HepG2 (cell line): Measurements from ENCODE around the gene ATG16L1. TPM values are rescaled to one million over a fixed set of nuclear protein-coding genes. Genes with fewer than 3 reads are reported as not detected.

ENCODE experiments used
- AHR ChIP-seq: IDR thresholded peaks from 2 replicates; pipeline ENCODE4 v1.6.1; 2018; ENCODE audit warnings: missing genetic modification reagents, missing compliant biosample characterization
- E2F2 ChIP-seq: sonication (generic); formaldehyde crosslinking; IDR thresholded peaks from 2 replicates; pipeline ENCODE4 v1.4.0; 2020; ENCODE audit warnings: missing genetic modification reagents, borderline replicate concordance
- EHMT2 ChIP-seq: fragments of 200-600 bp; sonication (generic); IDR thresholded peaks from 2 replicates; pipeline ENCODE4 v1.7.0; 2017; ENCODE audit warnings: antibody characterized with exemption, low read depth, low read length, borderline replicate concordance
- ELF1 ChIP-seq: sonication (generic); formaldehyde crosslinking; IDR thresholded peaks from 2 replicates; pipeline ENCODE4 v1.4.0; 2020; ENCODE audit warnings: missing genetic modification reagents
- FOSL2 ChIP-seq: sonication (generic); formaldehyde crosslinking; IDR thresholded peaks from 2 replicates; pipeline ENCODE4 v1.4.0; 2020; ENCODE audit warnings: missing genetic modification reagents
- FUBP1 ChIP-seq: sonication (generic); formaldehyde crosslinking; IDR thresholded peaks from 2 replicates; pipeline ENCODE4 v1.5.1; 2020; ENCODE audit warnings: missing genetic modification reagents, mild to moderate bottlenecking, borderline replicate concordance
- GABPA ChIP-seq, 2 experiments: IDR thresholded peaks; 2 replicates each; pipeline ENCODE4 v1.6.1; 2011 to 2016; ENCODE audit warnings: low read depth in 2 of 2, low read length in 1 of 2, missing biosample characterization in 1 of 2, missing genetic modification characterization in 1 of 2
- HNF4A ChIP-seq: sonication (generic); formaldehyde crosslinking; IDR thresholded peaks from 2 replicates; pipeline ENCODE4 v1.4.0; 2020; ENCODE audit warnings: missing genetic modification reagents
- KAT7 ChIP-seq: IDR thresholded peaks from 2 replicates; pipeline ENCODE4 v1.6.1; 2018; ENCODE audit warnings: borderline replicate concordance, missing compliant biosample characterization
- MIER3 ChIP-seq: IDR thresholded peaks from 2 replicates; pipeline ENCODE4 v1.6.1; 2016; ENCODE audit warnings: missing compliant biosample characterization, borderline replicate concordance
- NFKBIZ ChIP-seq: IDR thresholded peaks from 2 replicates; pipeline ENCODE4 v1.6.1; 2018; ENCODE audit warnings: missing genetic modification reagents, missing compliant biosample characterization
- RXRB ChIP-seq: IDR thresholded peaks from 2 replicates; pipeline ENCODE4 v1.6.1; 2016; ENCODE audit warnings: borderline replicate concordance, missing genetic modification reagents, missing compliant biosample characterization
- SIN3A ChIP-seq: IDR thresholded peaks from 2 replicates; pipeline ENCODE4 v1.6.1; 2011; ENCODE audit warnings: low read depth, mild to moderate bottlenecking, control low read depth, low read length, borderline replicate concordance
- SIN3B ChIP-seq: fragments of 150-350 bp; IDR thresholded peaks from 2 replicates; pipeline ENCODE4 v1.6.1; 2014; ENCODE audit warnings: low read length
- ZKSCAN1 ChIP-seq: fragments of 150-350 bp; IDR thresholded peaks from 2 replicates; pipeline ENCODE4 v1.6.1; 2014; ENCODE audit warnings: low read length
- ZNF121 ChIP-seq: sonication (generic); formaldehyde crosslinking; IDR thresholded peaks from 2 replicates; pipeline ENCODE4 v1.5.0; 2020; ENCODE audit warnings: mild to moderate bottlenecking, missing genetic modification reagents
- ZNF275 ChIP-seq: sonication (generic); formaldehyde crosslinking; IDR thresholded peaks from 2 replicates; pipeline ENCODE4 v1.8.0; 2022; ENCODE audit warnings: missing genetic modification reagents, mild to moderate bottlenecking, inconsistent platforms, borderline replicate concordance
- ZNF367 ChIP-seq: sonication (generic); formaldehyde crosslinking; IDR thresholded peaks from 2 replicates; pipeline ENCODE4 v1.4.0; 2020; ENCODE audit warnings: missing genetic modification reagents, borderline replicate concordance
- polyA plus RNA-seq, 8 experiments: library from polyadenylated mRNA; depleted of rRNA in 3 of 8; stranded (reverse) in 7 of 8; unstranded in 1 of 8; fragments of >200 nt; fragmentation: Illumina TruSeq in 4 of 8; extraction: Trizol in 4 of 8; gene quantifications; 2 replicates each; pipeline versions ENCODE4 v1.2.1 to v1.2.3, GENCODE V29; 2011 to 2016; ENCODE audit warnings: low read depth in 4 of 8, missing spikeins in 1 of 8, mixed read lengths in 1 of 8; ENCODE audit not compliant: insufficient read depth in 1 of 8
- total RNA-seq, 5 experiments: library from RNA; depleted of rRNA; stranded (reverse); fragments of >200 nt; fragmentation: Illumina TruSeq; extraction: Trizol; gene quantifications; 2 replicates each; pipeline ENCODE4 v1.2.3, GENCODE V29; 2016; ENCODE audit warnings: low read depth in 1 of 5
- TF ChIP-seq, protein P1 (sequence below): IDR thresholded peaks from 2 replicates; pipeline ENCODE4 v1.6.1; 2012; ENCODE audit warnings: inconsistent platforms
- TF ChIP-seq, protein P2 (sequence below): sonication (generic); formaldehyde crosslinking; IDR thresholded peaks from 2 replicates; pipeline ENCODE4 v1.4.0; 2020; ENCODE audit warnings: mild to moderate bottlenecking, missing genetic modification reagents

ATG16L1 gene
- total and polyA plus RNA-seq, 2 of the 13 experiments (the other 11 are each of a cell fraction or from before 2014, with no cell fraction given), result 26.0 to 51.7 TPM

DNA sequence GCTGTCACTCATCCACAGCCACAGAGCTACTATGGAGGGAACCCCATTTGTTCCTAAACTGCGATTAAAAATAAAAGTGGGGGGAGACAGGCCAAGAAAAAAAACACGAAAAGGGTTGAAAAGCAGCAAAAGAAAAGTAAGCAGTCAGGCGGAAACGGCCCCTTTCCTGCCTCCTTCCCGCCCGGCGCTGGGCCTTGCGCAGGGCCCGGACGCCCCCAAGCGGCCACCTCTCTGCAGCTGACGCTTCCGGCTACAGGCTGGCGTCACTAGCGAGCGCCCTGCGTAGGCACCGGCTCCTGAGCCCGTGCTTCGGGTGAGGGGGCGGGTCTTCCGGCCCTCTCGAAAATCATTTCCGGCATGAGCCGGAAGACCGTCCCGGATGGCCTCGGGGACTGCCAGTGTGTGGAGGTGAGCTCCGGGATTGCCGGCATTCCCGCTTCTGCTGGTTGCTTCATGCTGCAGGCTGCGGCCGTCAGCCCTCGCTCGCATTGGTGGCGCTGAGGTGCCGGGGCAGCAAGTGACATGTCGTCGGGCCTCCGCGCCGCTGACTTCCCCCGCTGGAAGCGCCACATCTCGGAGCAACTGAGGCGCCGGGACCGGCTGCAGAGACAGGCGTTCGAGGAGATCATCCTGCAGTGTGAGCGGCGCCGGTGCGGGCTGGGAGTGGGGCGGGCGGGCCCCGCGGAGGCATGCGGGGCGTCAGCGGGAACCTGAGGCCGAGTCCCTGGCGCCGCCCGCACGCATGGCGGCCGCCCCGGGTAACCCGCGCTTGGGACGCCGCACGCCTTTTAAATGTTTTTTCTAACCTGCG, at the start of gene ATG16L1 (continued):
- TF ChIP-seq AHR (CRISPR knock-in tag) (0 out of 2 replicates have a peak, but pooled peaks have one; percentile 62), GABPA (IDR thresholded peaks at IDR 0.05; ENCODE audit: low read depth, low read length) (peak; percentile 94), GABPA (CRISPR knock-in tag; IDR thresholded peaks at IDR 0.05; ENCODE audit: low read depth) (peak; percentile 98), ELF1 (CRISPR knock-in tag) (peak; percentile 99), E2F2 (CRISPR knock-in tag) (peak; percentile 65; the same call in 1 of the 2 replicates), RXRB (peak; percentile 87), EHMT2 (no peak), NFKBIZ (CRISPR knock-in tag) (peak; percentile 83), ZNF275 (peak; percentile 95), FUBP1 (CRISPR knock-in tag) (no peak), KAT7 (CRISPR knock-in tag) (peak; percentile 98), SIN3B (peak; percentile 87), SIN3A (peak; percentile 96; the same call in 1 of the 2 replicates), MIER3 (peak; percentile 95), ZNF121 (CRISPR knock-in tag) (0 out of 2 replicates have a peak, but pooled peaks have one; percentile 59), HNF4A (CRISPR knock-in tag) (peak; percentile 12; the same call in 1 of the 2 replicates), ZNF367 (no peak), FOSL2 (CRISPR knock-in tag) (peak; percentile 75), ZKSCAN1 (no peak)
- TF ChIP-seq, protein P1, sequence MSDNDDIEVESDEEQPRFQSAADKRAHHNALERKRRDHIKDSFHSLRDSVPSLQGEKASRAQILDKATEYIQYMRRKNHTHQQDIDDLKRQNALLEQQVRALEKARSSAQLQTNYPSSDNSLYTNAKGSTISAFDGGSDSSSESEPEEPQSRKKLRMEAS, result peak; percentile 91
- TF ChIP-seq, protein P2, sequence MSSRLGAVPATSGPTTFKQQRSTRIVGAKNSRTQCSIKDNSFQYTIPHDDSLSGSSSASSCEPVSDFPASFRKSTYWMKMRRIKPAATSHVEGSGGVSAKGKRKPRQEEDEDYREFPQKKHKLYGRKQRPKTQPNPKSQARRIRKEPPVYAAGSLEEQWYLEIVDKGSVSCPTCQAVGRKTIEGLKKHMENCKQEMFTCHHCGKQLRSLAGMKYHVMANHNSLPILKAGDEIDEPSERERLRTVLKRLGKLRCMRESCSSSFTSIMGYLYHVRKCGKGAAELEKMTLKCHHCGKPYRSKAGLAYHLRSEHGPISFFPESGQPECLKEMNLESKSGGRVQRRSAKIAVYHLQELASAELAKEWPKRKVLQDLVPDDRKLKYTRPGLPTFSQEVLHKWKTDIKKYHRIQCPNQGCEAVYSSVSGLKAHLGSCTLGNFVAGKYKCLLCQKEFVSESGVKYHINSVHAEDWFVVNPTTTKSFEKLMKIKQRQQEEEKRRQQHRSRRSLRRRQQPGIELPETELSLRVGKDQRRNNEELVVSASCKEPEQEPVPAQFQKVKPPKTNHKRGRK (CRISPR knock-in tag), result no peak
